ENCODE data around the gene ASIC1.
"Not testable (repeated sequence)": the region's sequence is repeated elsewhere in the genome, so short reads cannot be mapped to it uniquely, and the experiment has no call there.

The ASIC1 gene

GRCh38 chr12:50073206-50073605 is 15.8 kb downstream of the ASIC1 start:
- H3K4me1 Mint-ChIP-seq (ENCODE audit: low read depth in 2 of 2), result peaks cover 4 to 9% of the 10 kb centered on the region in 2 donors
- H3K36me3 Mint-ChIP-seq (ENCODE audit: insufficient read depth), result peaks cover 2% of the 10 kb centered on the region
- H3K27ac Mint-ChIP-seq, result no peak overlapping the region
- peaks cover 5 to 21% of the 10 kb centered on the region in 2 donors for H3K27me3 Mint-ChIP-seq
- H3K9me3 Mint-ChIP-seq, result no peaks in the 10 kb centered on the region
- ATAC-seq (replicated peaks) (no peak), DNase-seq (no peak)
- no peak overlapping the region for H3K4me3 Mint-ChIP-seq

GRCh38 chr12:50073712-50074111 is 16.3 kb downstream of the ASIC1 start:
- DNase-seq (no peak), ATAC-seq (replicated peaks) (no peak)
- Mint-ChIP-seq H3K36me3 (ENCODE audit: insufficient read depth) (peaks cover 2% of the 10 kb centered on the region), H3K9me3 (no peaks in the 10 kb centered on the region), H3K27ac (no peak overlapping the region), H3K27me3 (peaks cover 5 to 26% of the 10 kb centered on the region in 2 donors), H3K4me1 (ENCODE audit: low read depth in 2 of 2) (peaks cover 4 to 9% of the 10 kb centered on the region in 2 donors), H3K4me3 (no peak overlapping the region)

- H3K27ac Mint-ChIP-seq, result peak overlapping the region; percentile 64 to 78
- H3K27me3 Mint-ChIP-seq, result peaks cover 5 to 31% of the 10 kb centered on the region in 2 donors
- peak; percentile 98 for ATAC-seq (replicated peaks)
- H3K4me3 Mint-ChIP-seq, result no peak overlapping the region
- no peaks in the 10 kb centered on the region for H3K9me3 Mint-ChIP-seq
- DNase-seq, result peak; percentile 75 to 78 (median 77)
- peaks cover 2% of the 10 kb centered on the region for H3K36me3 Mint-ChIP-seq (ENCODE audit: insufficient read depth)
- peaks cover 4 to 7% of the 10 kb centered on the region in 2 donors for H3K4me1 Mint-ChIP-seq (ENCODE audit: low read depth in 2 of 2)
Observed at GRCh38 chr12:50074936-50075807, 17.8 kb downstream of the ASIC1 start.

GRCh38 chr12:50075808-50076170 is 18.4 kb downstream of the ASIC1 start:
- Mint-ChIP-seq H3K9me3 (no peaks in the 10 kb centered on the region), H3K4me3 (no peak overlapping the region), H3K36me3 (ENCODE audit: insufficient read depth) (peaks cover 2% of the 10 kb centered on the region), H3K27ac (no peak overlapping the region), H3K27me3 (peaks cover 5 to 31% of the 10 kb centered on the region in 2 donors), H3K4me1 (ENCODE audit: low read depth in 2 of 2) (peaks cover 4% of the 10 kb centered on the region in 2 donors)
- ATAC-seq (replicated peaks) (no peak), DNase-seq (no peak)

- Mint-ChIP-seq H3K36me3 (ENCODE audit: insufficient read depth) (peaks cover 6% of the 10 kb centered on the region), H3K4me3 (no peak overlapping the region), H3K27ac (peak overlapping the region in 1 of 2 donors; percentile 12), H3K9me3 (no peaks in the 10 kb centered on the region), H3K27me3 (peaks cover 5 to 31% of the 10 kb centered on the region in 2 donors), H3K4me1 (ENCODE audit: low read depth in 2 of 2) (peaks cover 4% of the 10 kb centered on the region in 2 donors)
- ATAC-seq (replicated peaks) (no peak), DNase-seq (no peak)
Observed at GRCh38 chr12:50077099-50077498, 19.7 kb downstream of the ASIC1 start.

- Mint-ChIP-seq H3K27me3 (peaks cover 5 to 31% of the 10 kb centered on the region in 2 donors), H3K4me3 (no peak overlapping the region), H3K27ac (no peak overlapping the region), H3K4me1 (ENCODE audit: low read depth in 2 of 2) (peaks cover 4% of the 10 kb centered on the region in 2 donors), H3K36me3 (ENCODE audit: insufficient read depth) (peaks cover 6% of the 10 kb centered on the region), H3K9me3 (no peaks in the 10 kb centered on the region)
- ATAC-seq (replicated peaks) (no peak), DNase-seq (no peak)
Observed at GRCh38 chr12:50078281-50078680, 20.9 kb downstream of the ASIC1 start.

GRCh38 chr12:50079771-50080170 is 22.4 kb downstream of the ASIC1 start:
- H3K9me3 Mint-ChIP-seq, result no peaks in the 10 kb centered on the region
- ATAC-seq (replicated peaks) (no peak), DNase-seq (no peak)
- H3K27me3 Mint-ChIP-seq, result peaks cover 5 to 29% of the 10 kb centered on the region in 2 donors
- H3K36me3 Mint-ChIP-seq (ENCODE audit: insufficient read depth), result peaks cover 3% of the 10 kb centered on the region
- no peak overlapping the region for H3K4me3 Mint-ChIP-seq
- peaks cover 8 to 12% of the 10 kb centered on the region in 2 donors for H3K4me1 Mint-ChIP-seq (ENCODE audit: low read depth in 2 of 2)
- no peak overlapping the region for H3K27ac Mint-ChIP-seq

- peaks cover 5 to 20% of the 10 kb centered on the region in 2 donors for H3K27me3 Mint-ChIP-seq
- no peaks in the 10 kb centered on the region for H3K9me3 Mint-ChIP-seq
- ATAC-seq (replicated peaks), result no peak
- H3K36me3 Mint-ChIP-seq (ENCODE audit: insufficient read depth), result peaks cover 10% of the 10 kb centered on the region
- H3K4me3 Mint-ChIP-seq, result peak overlapping the region in 1 of 2 donors; percentile 23
- peak overlapping the region in 1 of 2 donors; percentile 49 for H3K27ac Mint-ChIP-seq
- H3K4me1 Mint-ChIP-seq (ENCODE audit: low read depth in 2 of 2), result peaks cover 9 to 19% of the 10 kb centered on the region in 2 donors
- DNase-seq, result no peak
Observed at GRCh38 chr12:50081096-50081808, 23.9 kb downstream of the ASIC1 start.

- H3K4me1 Mint-ChIP-seq (ENCODE audit: low read depth in 2 of 2), result peaks cover 14 to 28% of the 10 kb centered on the region in 2 donors
- H3K4me3 Mint-ChIP-seq, result no peak overlapping the region
- H3K9me3 Mint-ChIP-seq, result no peaks in the 10 kb centered on the region
- no peak for ATAC-seq (replicated peaks)
- H3K27ac Mint-ChIP-seq, result no peak overlapping the region
- H3K27me3 Mint-ChIP-seq, result peaks cover 3 to 15% of the 10 kb centered on the region in 2 donors
- DNase-seq, result no peak
- H3K36me3 Mint-ChIP-seq (ENCODE audit: insufficient read depth), result peaks cover 10% of the 10 kb centered on the region
Observed at GRCh38 chr12:50082644-50083043, 25.2 kb downstream of the ASIC1 start.

GRCh38 chr12:50083301-50083700 is 25.9 kb downstream of the ASIC1 start:
- no peak for ATAC-seq (replicated peaks)
- H3K27me3 Mint-ChIP-seq, result peaks cover 0 to 9% of the 10 kb centered on the region in 2 donors
- peak overlapping the region; percentile 78 to 79 for H3K27ac Mint-ChIP-seq
- DNase-seq, result no peak
- no peaks in the 10 kb centered on the region for H3K9me3 Mint-ChIP-seq
- peaks cover 14 to 32% of the 10 kb centered on the region in 2 donors for H3K4me1 Mint-ChIP-seq (ENCODE audit: low read depth in 2 of 2)
- H3K36me3 Mint-ChIP-seq (ENCODE audit: insufficient read depth), result peaks cover 10% of the 10 kb centered on the region
- H3K4me3 Mint-ChIP-seq, result peak overlapping the region; percentile 64 to 74

- H3K4me1 Mint-ChIP-seq (ENCODE audit: low read depth in 2 of 2), result peaks cover 17 to 37% of the 10 kb centered on the region in 2 donors
- peak overlapping the region; percentile 89 to 92 for H3K4me3 Mint-ChIP-seq
- ATAC-seq (replicated peaks); H3K9me3 Mint-ChIP-seq; DNase-seq; H3K27me3 Mint-ChIP-seq: not testable (repeated sequence)
- H3K36me3 Mint-ChIP-seq (ENCODE audit: insufficient read depth), result peaks cover 15% of the 10 kb centered on the region
- H3K27ac Mint-ChIP-seq, result peak overlapping the region; percentile 97
Observed at GRCh38 chr12:50084409-50084774, 27.0 kb downstream of the ASIC1 start.

GRCh38 chr12:50084775-50085614 is 27.6 kb downstream of the ASIC1 start, which contains the start of gene SMARCD1:
Gene SMARCD1, plus strand, starts transcription at chr12:50085342. Its CDS starts 28 bp downstream, at chr12:50085370.
- peaks cover 20% of the 10 kb centered on the region for H3K36me3 Mint-ChIP-seq (ENCODE audit: insufficient read depth)
- DNase-seq (peak; percentile 64 to 71 (median 69)), ATAC-seq (replicated peaks) (peak; percentile 86)
- peaks cover 17 to 37% of the 10 kb centered on the region in 2 donors for H3K4me1 Mint-ChIP-seq (ENCODE audit: low read depth in 2 of 2)
- peak within 1 kb of the TSS; percentile 89 to 92 for H3K4me3 Mint-ChIP-seq
- no peaks in the 10 kb centered on the region for H3K9me3 Mint-ChIP-seq
- H3K27me3 Mint-ChIP-seq, result no peaks in the 10 kb centered on the region
- H3K27ac Mint-ChIP-seq, result peak within 1 kb of the TSS; percentile 97

GRCh38 chr12:50085615-50086072 is 28.2 kb downstream of the ASIC1 start:
- H3K27ac Mint-ChIP-seq, result peak overlapping the region; percentile 97
- ATAC-seq (replicated peaks) (peak; percentile 14), DNase-seq (no peak)
- peak overlapping the region; percentile 89 to 92 for H3K4me3 Mint-ChIP-seq
- peaks cover 17 to 37% of the 10 kb centered on the region in 2 donors for H3K4me1 Mint-ChIP-seq (ENCODE audit: low read depth in 2 of 2)
- H3K27me3 Mint-ChIP-seq, result no peaks in the 10 kb centered on the region
- peaks cover 26% of the 10 kb centered on the region for H3K36me3 Mint-ChIP-seq (ENCODE audit: insufficient read depth)
- H3K9me3 Mint-ChIP-seq, result no peaks in the 10 kb centered on the region
